ENCODE measurements around the gene CACNB4. TPM values are rescaled to one million over a fixed set of nuclear protein-coding genes. Genes with fewer than 3 reads are reported as not detected.
"Not testable (repeated sequence)": the region's sequence is repeated elsewhere in the genome, so short reads cannot be mapped to it uniquely, and the experiment has no call there.

The CACNB4 gene
- polyA plus RNA-seq, 1 experiment = 0.12 TPM

- DNase-seq (ENCODE audit: low read depth) = no peak
- no peaks in the 10 kb centered on the region for H3K36me3 ChIP-seq (ENCODE audit: control insufficient read depth, insufficient read depth, low read length)
- CTCF ChIA-PET = interaction anchor here (0.6 to 1.4 kb wide), 4 partner anchors 12 to 72 kb away, joined by 3 to 6 read pairs (median 4); no protein-coding TSS in a partner anchor
- H3K27me3 ChIP-seq (ENCODE audit: control insufficient read depth, insufficient read depth, low read length) = no peaks in the 10 kb centered on the region; the same call in 1 of the 2 replicates
- POLR2A ChIA-PET = no interaction called here
- TF ChIP-seq CTCF (IDR thresholded peaks at IDR 0.05; ENCODE audit: insufficient read depth, low read depth, low read length) = no peak
- H3K4me3 ChIP-seq (ENCODE audit: low read depth, low read length) = no peak overlapping the region
These were observed 86.1 kb downstream of the CACNB4 start for GRCh38 chr2:152012697-152013096.

GRCh38 chr2:152011724-152012123 is 87.1 kb downstream of the CACNB4 start:
- POLR2A ChIA-PET = no interaction called here
- TF ChIP-seq CTCF (IDR thresholded peaks at IDR 0.05; ENCODE audit: insufficient read depth, low read depth, low read length) = no peak
- Histone ChIP-seq H3K27me3 (ENCODE audit: control insufficient read depth, insufficient read depth, low read length) (no peaks in the 10 kb centered on the region; the same call in 1 of the 2 replicates), H3K36me3 (ENCODE audit: control insufficient read depth, insufficient read depth, low read length) (no peaks in the 10 kb centered on the region), H3K4me3 (ENCODE audit: low read depth, low read length) (no peak overlapping the region)
- CTCF ChIA-PET = interaction anchor here (1.3 to 4.1 kb wide), 2 partner anchors 14 to 19 kb away, joined by 3 to 28 read pairs; no protein-coding TSS in a partner anchor
- DNase-seq (ENCODE audit: low read depth) = no peak

GRCh38 chr2:152005607-152006006 is 93.2 kb downstream of the CACNB4 start:
- Histone ChIP-seq H3K4me3 (ENCODE audit: low read depth, low read length) (no peak overlapping the region), H3K27me3 (ENCODE audit: control insufficient read depth, insufficient read depth, low read length) (peaks cover 2% of the 10 kb centered on the region), H3K36me3 (ENCODE audit: control insufficient read depth, insufficient read depth, low read length) (no peaks in the 10 kb centered on the region)
- TF ChIP-seq CTCF (IDR thresholded peaks at IDR 0.05; ENCODE audit: insufficient read depth, low read depth, low read length) = no peak
- ChIA-PET CTCF (interaction anchor here (0.5 kb wide), 1 partner anchor 56 kb away, joined by 3 read pairs; no protein-coding TSS in a partner anchor), POLR2A (no interaction called here)
- DNase-seq (ENCODE audit: low read depth) = no peak

GRCh38 chr2:152003283-152003682 is 95.6 kb downstream of the CACNB4 start:
- CTCF ChIA-PET = interaction anchor here (2.9 kb wide), 1 partner anchor 22 kb away, joined by 10 read pairs; no protein-coding TSS in a partner anchor
- H3K4me3 ChIP-seq (ENCODE audit: low read depth, low read length); H3K27me3 ChIP-seq (ENCODE audit: control insufficient read depth, insufficient read depth, low read length); H3K36me3 ChIP-seq (ENCODE audit: control insufficient read depth, insufficient read depth, low read length); POLR2A ChIA-PET; DNase-seq (ENCODE audit: low read depth): not testable (repeated sequence)

- POLR2A ChIA-PET = no interaction called here
- Histone ChIP-seq H3K36me3 (ENCODE audit: control insufficient read depth, insufficient read depth, low read length) (no peaks in the 10 kb centered on the region), H3K27me3 (ENCODE audit: control insufficient read depth, insufficient read depth, low read length) (no peaks in the 10 kb centered on the region), H3K4me3 (ENCODE audit: low read depth, low read length) (no peak overlapping the region)
- peak; percentile 84 for TF ChIP-seq CTCF (IDR thresholded peaks at IDR 0.05; ENCODE audit: insufficient read depth, low read depth, low read length)
- no peak for DNase-seq (ENCODE audit: low read depth)
- CTCF ChIA-PET = interaction anchor here (0.6 to 2.9 kb wide), 9 partner anchors 8 to 348 kb away, joined by 3 to 18 read pairs (median 4); no protein-coding TSS in a partner anchor
These were observed 99.8 kb downstream of the CACNB4 start for GRCh38 chr2:151999053-151999452.

All from BJ (cell line).